Mammary epithelial cell (primary cell): ENCODE measurements around the gene SNX24.

Experiments
- EZH2 ChIP-seq: IDR thresholded peaks from 2 replicates; pipeline ENCODE4 v1.6.1; 2012; ENCODE audit warnings: low read length, inconsistent platforms, borderline replicate concordance
- TF ChIP-seq, protein P1 (sequence below), 2 donors: IDR thresholded peaks in 1 of 2; conservative IDR thresholded peaks in 1 of 2; 2 replicates each; pipeline ENCODE4 v1.5.1; 2011 to 2012; ENCODE audit warnings: inconsistent platforms in 2 of 2, low read length in 2 of 2, mild to moderate bottlenecking in 2 of 2, control low read depth in 1 of 2, low read depth in 1 of 2; ENCODE audit not compliant: insufficient read depth in 1 of 2; ENCODE audit errors: extremely low read depth in 1 of 2

DNA sequence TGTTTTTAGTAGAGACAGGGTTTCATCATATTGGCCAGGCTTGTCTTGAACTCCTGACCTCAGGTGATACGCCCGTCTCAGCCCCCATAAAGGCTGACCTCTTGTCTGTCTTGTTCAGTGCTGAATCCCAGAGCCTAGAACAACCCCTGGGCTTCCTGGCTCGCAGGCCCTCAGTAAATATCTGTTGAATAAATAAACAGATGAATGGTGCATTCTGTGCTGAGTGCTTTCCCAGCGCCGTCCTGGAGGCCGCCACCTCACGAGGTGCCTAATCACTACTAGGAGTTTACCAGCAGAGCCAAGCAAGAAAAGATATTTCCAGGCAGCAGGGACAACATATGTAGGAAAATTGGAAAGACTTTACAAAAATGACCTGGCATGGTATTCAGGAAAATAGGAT lies 88.5 kb downstream of the SNX24 start:
- TF ChIP-seq EZH2 = no peak
- TF ChIP-seq, protein P1, sequence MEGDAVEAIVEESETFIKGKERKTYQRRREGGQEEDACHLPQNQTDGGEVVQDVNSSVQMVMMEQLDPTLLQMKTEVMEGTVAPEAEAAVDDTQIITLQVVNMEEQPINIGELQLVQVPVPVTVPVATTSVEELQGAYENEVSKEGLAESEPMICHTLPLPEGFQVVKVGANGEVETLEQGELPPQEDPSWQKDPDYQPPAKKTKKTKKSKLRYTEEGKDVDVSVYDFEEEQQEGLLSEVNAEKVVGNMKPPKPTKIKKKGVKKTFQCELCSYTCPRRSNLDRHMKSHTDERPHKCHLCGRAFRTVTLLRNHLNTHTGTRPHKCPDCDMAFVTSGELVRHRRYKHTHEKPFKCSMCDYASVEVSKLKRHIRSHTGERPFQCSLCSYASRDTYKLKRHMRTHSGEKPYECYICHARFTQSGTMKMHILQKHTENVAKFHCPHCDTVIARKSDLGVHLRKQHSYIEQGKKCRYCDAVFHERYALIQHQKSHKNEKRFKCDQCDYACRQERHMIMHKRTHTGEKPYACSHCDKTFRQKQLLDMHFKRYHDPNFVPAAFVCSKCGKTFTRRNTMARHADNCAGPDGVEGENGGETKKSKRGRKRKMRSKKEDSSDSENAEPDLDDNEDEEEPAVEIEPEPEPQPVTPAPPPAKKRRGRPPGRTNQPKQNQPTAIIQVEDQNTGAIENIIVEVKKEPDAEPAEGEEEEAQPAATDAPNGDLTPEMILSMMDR (conservative IDR thresholded peaks at IDR 0.05 in 1 of 2, IDR thresholded peaks at IDR 0.05 in 1 of 2; ENCODE audit: extremely low read depth in 1 of 2, insufficient read depth in 1 of 2, low read depth in 1 of 2, low read length in 2 of 2) = no peak
